MCF 10A (cell line): ENCODE data around the gene KCTD7. TPM values are rescaled to one million over a fixed set of nuclear protein-coding genes. Genes with fewer than 3 reads are reported as not detected.
"Not testable (repeated sequence)": the region's sequence is repeated elsewhere in the genome, so short reads cannot be mapped to it uniquely, and the experiment has no call there.

Experiments used
- BruUV-seq: library from RNA; stranded (reverse); fragments of 400-500 nt; replicated peaks from 2 replicates; lab custom pipeline; 2021; lab: Mats Ljungman, UMichigan
- CTCF ChIA-PET: fragments of 300-600 bp; sonication (Branson Sonifier 250); formaldehyde crosslinking; extraction: SDS; loops from one replicate; lab custom pipeline; 2021; ENCODE audit warnings: antibody characterized with exemption, inconsistent platforms; lab: Yijun Ruan, JAX
- POLR2A ChIA-PET: fragments of 300-600, 350-650 bp; sonication (Branson Sonifier 250); formaldehyde crosslinking; extraction: SDS; loops from one replicate; lab custom pipeline; 2020; ENCODE audit warnings: antibody characterized with exemption, inconsistent platforms; lab: Yijun Ruan, JAX
- DNase-seq: peaks from one replicate; pipeline ENCODE4 v3.0.0-alpha.2; 2018; ENCODE audit not compliant: unreplicated experiment
- H3K27ac Mint-ChIP-seq: one replicate; pipeline ENCODE4 v1.8.0; 2022; ENCODE audit warnings: mild to moderate bottlenecking, low read depth, mixed read lengths; ENCODE audit not compliant: unreplicated experiment
- H3K27me3 Mint-ChIP-seq: one replicate; pipeline ENCODE4 v1.8.0; 2022; ENCODE audit warnings: mixed read lengths; ENCODE audit not compliant: insufficient read depth, unreplicated experiment
- H3K36me3 Mint-ChIP-seq: one replicate; pipeline ENCODE4 v1.8.0; 2022; ENCODE audit warnings: mild to moderate bottlenecking, moderate library complexity, mixed read lengths; ENCODE audit not compliant: insufficient read depth, unreplicated experiment
- H3K4me1 Mint-ChIP-seq: one replicate; pipeline ENCODE4 v1.8.0; 2022; ENCODE audit warnings: mixed read lengths; ENCODE audit not compliant: insufficient read depth, unreplicated experiment
- H3K4me3 Mint-ChIP-seq: one replicate; pipeline ENCODE4 v1.8.0; 2022; ENCODE audit warnings: mild to moderate bottlenecking, moderate library complexity, mixed read lengths; ENCODE audit not compliant: unreplicated experiment
- H3K9me3 Mint-ChIP-seq: one replicate; pipeline ENCODE4 v1.8.0; 2022; ENCODE audit warnings: mixed read lengths; ENCODE audit not compliant: unreplicated experiment
- intact Hi-C: fragments of 100-400 bp; cut with micrococcal nuclease; formaldehyde crosslinking; loops from 2 replicates; pipeline ENCODE4 v1.14.1; 2022
- total RNA-seq: library from RNA; stranded (reverse); gene quantifications from 2 replicates; pipeline ENCODE4 v1.2.3, GENCODE V29; 2022
- TF ChIP-seq, protein P1 (sequence below): fragments of 200-600 bp; IDR thresholded peaks from one replicate; pipeline ENCODE4 v1.8.0; 2022; ENCODE audit warnings: antibody characterized with exemption, mild to moderate bottlenecking; ENCODE audit not compliant: unreplicated experiment

KCTD7 gene
- total RNA-seq, 1 experiment from 2014 or later, result 3.7 TPM

DNA sequence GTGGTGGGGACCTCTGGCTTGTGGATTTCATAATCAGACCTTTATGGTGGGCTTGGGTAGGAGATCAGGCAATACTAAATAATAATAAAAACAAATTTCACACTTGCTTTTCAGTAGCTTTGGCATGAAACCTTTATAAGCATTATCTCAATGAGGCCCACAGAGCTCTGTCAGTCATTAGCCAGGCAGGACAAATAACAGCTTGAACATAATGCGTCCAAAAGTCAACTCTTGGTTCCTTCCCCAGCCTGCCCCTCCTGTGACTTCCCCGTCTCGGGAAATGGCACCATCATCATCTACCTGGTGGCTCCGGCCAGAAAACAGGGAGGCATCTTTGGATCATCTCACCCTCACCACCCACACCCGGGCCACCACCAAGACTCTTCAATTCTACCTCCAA is 40.8 kb downstream of the KCTD7 start:
- H3K9me3 Mint-ChIP-seq, result no peaks in the 10 kb centered on the region
- ChIA-PET CTCF (interaction anchor here (1.4 kb wide), 1 partner anchor 14 kb away, joined by 4 read pairs; no protein-coding TSS in a partner anchor), POLR2A (interaction anchor here (1.2 to 2.1 kb wide), 5 partner anchors 12 to 16 kb away, joined by 3 to 12 read pairs (median 5); no protein-coding TSS in a partner anchor)
- DNase-seq, result no peak
- H3K27me3 Mint-ChIP-seq, result no peaks in the 10 kb centered on the region
- H3K4me3 Mint-ChIP-seq, result no peak overlapping the region
- intact Hi-C loops, result no loop called here
- TF ChIP-seq, protein P1, sequence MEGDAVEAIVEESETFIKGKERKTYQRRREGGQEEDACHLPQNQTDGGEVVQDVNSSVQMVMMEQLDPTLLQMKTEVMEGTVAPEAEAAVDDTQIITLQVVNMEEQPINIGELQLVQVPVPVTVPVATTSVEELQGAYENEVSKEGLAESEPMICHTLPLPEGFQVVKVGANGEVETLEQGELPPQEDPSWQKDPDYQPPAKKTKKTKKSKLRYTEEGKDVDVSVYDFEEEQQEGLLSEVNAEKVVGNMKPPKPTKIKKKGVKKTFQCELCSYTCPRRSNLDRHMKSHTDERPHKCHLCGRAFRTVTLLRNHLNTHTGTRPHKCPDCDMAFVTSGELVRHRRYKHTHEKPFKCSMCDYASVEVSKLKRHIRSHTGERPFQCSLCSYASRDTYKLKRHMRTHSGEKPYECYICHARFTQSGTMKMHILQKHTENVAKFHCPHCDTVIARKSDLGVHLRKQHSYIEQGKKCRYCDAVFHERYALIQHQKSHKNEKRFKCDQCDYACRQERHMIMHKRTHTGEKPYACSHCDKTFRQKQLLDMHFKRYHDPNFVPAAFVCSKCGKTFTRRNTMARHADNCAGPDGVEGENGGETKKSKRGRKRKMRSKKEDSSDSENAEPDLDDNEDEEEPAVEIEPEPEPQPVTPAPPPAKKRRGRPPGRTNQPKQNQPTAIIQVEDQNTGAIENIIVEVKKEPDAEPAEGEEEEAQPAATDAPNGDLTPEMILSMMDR, result no peak
- no TSS peak for BruUV-seq
- no peak overlapping the region for H3K27ac Mint-ChIP-seq
- no peaks in the 10 kb centered on the region for H3K4me1 Mint-ChIP-seq
- H3K36me3 Mint-ChIP-seq, result peaks cover 7% of the 10 kb centered on the region

DNA sequence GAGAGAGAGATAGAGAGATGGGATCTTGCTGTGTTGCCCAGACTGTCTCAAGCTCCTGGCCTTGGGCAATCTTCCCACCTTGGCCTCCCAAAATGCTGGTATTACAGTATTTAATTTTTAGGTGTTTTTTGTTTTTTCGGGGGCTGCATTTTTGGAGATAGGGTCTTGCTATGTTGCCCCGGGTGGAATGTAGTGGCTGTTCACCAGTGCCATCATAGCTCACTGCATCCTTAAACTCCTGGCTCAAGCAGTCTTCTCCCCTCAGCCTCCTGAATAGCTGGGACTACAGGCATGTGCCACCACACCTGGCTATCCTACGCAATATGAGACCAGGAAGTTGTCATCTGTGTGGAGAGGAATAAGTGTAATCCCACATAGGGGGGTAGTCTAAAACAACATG is 42.4 kb downstream of the KCTD7 start:
- POLR2A ChIA-PET, result interaction anchor here (0.7 to 1.7 kb wide), 3 partner anchors 11 to 917 kb away, joined by 3 to 8 read pairs (median 5); no protein-coding TSS in a partner anchor
- H3K27me3 Mint-ChIP-seq, result no peaks in the 10 kb centered on the region
- BruUV-seq, result no TSS peak
- no peaks in the 10 kb centered on the region for H3K36me3 Mint-ChIP-seq
- H3K27ac Mint-ChIP-seq, result no peak overlapping the region
- TF ChIP-seq, protein P1, result no peak
- no peak for DNase-seq
- CTCF ChIA-PET, result interaction anchor here (0.7 kb wide), 1 partner anchor 115 kb away, joined by 4 read pairs; no protein-coding TSS in a partner anchor
- H3K9me3 Mint-ChIP-seq, result no peaks in the 10 kb centered on the region
- intact Hi-C loops, result no loop called here
- no peaks in the 10 kb centered on the region for H3K4me1 Mint-ChIP-seq
- no peak overlapping the region for H3K4me3 Mint-ChIP-seq

DNA sequence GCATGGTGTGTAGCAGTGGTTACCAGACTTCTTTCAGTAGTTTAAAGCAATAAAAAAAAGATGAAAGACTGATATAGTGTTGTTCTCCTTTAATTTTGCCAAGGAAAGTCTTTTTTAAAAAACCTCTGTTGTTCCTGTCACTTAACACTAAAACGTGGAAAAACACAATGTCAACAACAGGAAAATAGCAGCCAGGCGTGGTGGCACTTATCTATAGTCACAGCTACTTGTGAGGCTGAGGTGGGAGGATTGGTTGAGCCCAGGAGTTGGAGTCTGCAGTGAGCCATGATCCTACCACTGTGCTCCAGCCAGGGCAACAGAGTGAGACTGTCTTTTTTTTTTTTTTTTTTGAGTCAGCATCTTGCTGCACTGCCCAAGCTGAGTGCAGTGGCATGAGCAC is 42.8 kb downstream of the KCTD7 start:
- CTCF ChIA-PET, H3K9me3 Mint-ChIP-seq, H3K36me3 Mint-ChIP-seq, H3K27ac Mint-ChIP-seq, intact Hi-C loops, DNase-seq, POLR2A ChIA-PET, H3K4me3 Mint-ChIP-seq, H3K27me3 Mint-ChIP-seq, H3K4me1 Mint-ChIP-seq, BruUV-seq: not testable (repeated sequence)

DNA sequence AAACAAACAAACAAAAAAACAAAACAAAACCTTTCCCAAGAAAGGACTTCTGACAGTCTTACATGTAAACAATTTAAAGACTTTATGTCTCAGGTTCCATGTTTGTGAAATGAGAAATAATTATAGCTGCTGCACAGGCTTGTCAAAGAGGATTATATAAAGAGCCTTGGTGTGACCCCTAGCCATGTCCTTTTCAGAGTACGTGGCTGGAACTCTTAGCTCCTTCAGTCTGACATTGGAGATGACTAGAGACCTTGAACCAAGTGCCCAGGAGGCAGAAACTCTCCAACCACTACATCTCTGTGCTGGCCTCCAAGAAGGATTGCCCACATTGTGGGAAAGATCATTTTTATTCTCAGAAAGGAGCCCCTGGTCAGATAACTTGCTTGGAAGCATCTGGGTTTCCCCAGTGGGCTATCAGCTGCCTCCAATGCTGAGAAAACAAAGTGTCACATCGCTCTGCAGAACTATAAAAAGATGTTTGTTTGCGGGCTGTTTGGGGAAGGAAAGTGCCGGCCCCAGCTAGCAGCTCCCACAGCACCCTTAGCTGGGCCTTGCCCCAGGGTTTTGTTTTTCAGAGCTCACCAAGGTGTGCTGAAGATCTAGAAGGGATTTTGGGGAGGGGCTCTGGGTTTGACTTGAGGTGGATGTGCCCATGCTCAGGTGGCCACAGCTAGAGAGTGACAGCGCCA is 43.9 kb downstream of the KCTD7 start:
- H3K4me1 Mint-ChIP-seq, H3K27ac Mint-ChIP-seq, H3K36me3 Mint-ChIP-seq, H3K4me3 Mint-ChIP-seq, DNase-seq, BruUV-seq, H3K9me3 Mint-ChIP-seq, intact Hi-C loops, CTCF ChIA-PET, H3K27me3 Mint-ChIP-seq: not testable (repeated sequence)
- POLR2A ChIA-PET, result interaction anchor here (0.6 to 2.9 kb wide), 4 partner anchors 8 to 18 kb away, joined by 3 to 21 read pairs (median 4); no protein-coding TSS in a partner anchor

DNA sequence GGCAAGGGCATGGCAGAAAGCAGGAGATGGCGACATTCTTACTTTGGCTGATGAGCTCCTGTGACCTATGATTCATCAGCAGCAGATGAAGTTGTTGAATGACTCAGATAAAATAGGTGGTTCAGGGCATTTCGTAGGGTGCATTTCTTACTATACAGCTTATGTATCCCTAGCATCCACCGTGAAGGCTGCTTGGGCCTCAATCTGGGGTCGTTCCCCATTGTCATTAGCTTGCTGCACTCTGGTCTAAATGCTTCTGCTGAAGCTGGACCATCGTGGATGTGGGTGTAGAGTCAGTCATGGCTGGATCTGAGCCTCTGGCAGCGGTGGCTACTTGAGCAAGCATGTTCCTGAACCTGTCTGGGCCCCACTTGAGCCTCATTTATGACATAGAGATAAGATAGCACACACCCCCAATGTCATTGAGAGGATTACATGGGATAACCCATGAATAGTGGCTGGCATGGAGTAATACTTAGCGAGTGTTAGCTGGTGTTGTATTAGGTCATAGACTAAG is 44.5 kb downstream of the KCTD7 start:
- CTCF ChIA-PET, BruUV-seq, H3K27ac Mint-ChIP-seq, H3K27me3 Mint-ChIP-seq, H3K4me3 Mint-ChIP-seq, DNase-seq, H3K4me1 Mint-ChIP-seq, H3K9me3 Mint-ChIP-seq, intact Hi-C loops: not testable (repeated sequence)
- POLR2A ChIA-PET, result interaction anchor here (0.6 to 2.9 kb wide), 4 partner anchors 8 to 68 kb away, joined by 4 to 21 read pairs (median 5); partner anchors contain the start of gene RABGEF1
- peaks cover 11% of the 10 kb centered on the region for H3K36me3 Mint-ChIP-seq
